Measurements from ENCODE around the gene TENM3.

Gene TENM3

GRCh38 chr4:182729516-182729915 lies 486.3 kb downstream of the TENM3 start:
- DNase-seq (ENCODE audit: extremely low read depth, low read depth) = no peak
- TF ChIP-seq CTCF (IDR thresholded peaks at IDR 0.05; ENCODE audit: low read depth, low read length) = no peak

GRCh38 chr4:182730791-182731190 lies 487.6 kb downstream of the TENM3 start:
- TF ChIP-seq CTCF (IDR thresholded peaks at IDR 0.05; ENCODE audit: low read depth, low read length) = no peak
- no peak for DNase-seq (ENCODE audit: extremely low read depth, low read depth)

- DNase-seq (ENCODE audit: extremely low read depth, low read depth) = no peak
- no peak for TF ChIP-seq CTCF (IDR thresholded peaks at IDR 0.05; ENCODE audit: low read depth, low read length)
Observed at GRCh38 chr4:182736207-182736606, 493.0 kb downstream of the TENM3 start.

- no peak for TF ChIP-seq CTCF (IDR thresholded peaks at IDR 0.05; ENCODE audit: low read depth, low read length)
- DNase-seq (ENCODE audit: extremely low read depth, low read depth) = no peak
Observed at GRCh38 chr4:182738283-182739047, 495.3 kb downstream of the TENM3 start.

- no peak for TF ChIP-seq CTCF (IDR thresholded peaks at IDR 0.05; ENCODE audit: low read depth, low read length)
- DNase-seq (ENCODE audit: extremely low read depth, low read depth) = no peak
Observed at GRCh38 chr4:182740256-182740655, 497.1 kb downstream of the TENM3 start.

- no peak for TF ChIP-seq CTCF (IDR thresholded peaks at IDR 0.05; ENCODE audit: low read depth, low read length)
- DNase-seq (ENCODE audit: extremely low read depth, low read depth) = no peak
Observed at GRCh38 chr4:182741054-182741453, 497.9 kb downstream of the TENM3 start.

GRCh38 chr4:182741914-182742313 lies 498.7 kb downstream of the TENM3 start:
- TF ChIP-seq CTCF (IDR thresholded peaks at IDR 0.05; ENCODE audit: low read depth, low read length) = no peak
- no peak for DNase-seq (ENCODE audit: extremely low read depth, low read depth)
